ENCODE data around the gene NINJ2. TPM values are rescaled to one million over a fixed set of nuclear protein-coding genes. Genes with fewer than 3 reads are reported as not detected.

Gene NINJ2
- total RNA-seq, 1 donor from 2014 or later = 2.3 TPM

DNA sequence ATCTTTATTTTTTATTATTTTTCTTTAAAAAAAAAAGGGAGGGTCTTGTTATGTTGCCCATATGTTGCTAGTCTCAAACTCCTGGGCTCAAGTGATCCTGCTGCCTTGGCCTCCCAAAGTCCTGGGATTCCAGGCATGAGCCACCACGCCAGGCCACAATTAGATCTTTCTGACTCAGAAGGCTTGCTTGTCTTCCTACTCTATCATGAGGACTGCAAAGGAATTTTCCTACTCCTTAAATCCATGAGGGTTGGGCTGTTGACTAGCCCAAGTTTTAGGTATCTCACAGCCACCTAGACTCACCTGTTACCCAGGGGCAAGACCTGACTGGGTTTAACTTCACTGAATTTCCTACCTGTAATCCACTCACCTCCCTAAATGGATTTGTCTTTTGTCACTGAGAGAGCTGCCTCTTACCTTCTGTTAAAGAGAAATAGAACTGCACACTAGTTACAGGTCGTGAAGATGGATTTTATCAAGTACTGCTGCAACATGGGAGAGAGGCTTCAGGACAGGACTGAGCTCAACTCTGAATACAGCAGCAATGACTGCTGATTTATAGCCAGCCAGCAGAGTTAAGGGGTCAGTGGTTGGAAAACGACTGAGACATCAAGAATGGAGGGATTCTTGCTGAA, 131.2 kb downstream of the NINJ2 start:
- TF ChIP-seq, protein P1, sequence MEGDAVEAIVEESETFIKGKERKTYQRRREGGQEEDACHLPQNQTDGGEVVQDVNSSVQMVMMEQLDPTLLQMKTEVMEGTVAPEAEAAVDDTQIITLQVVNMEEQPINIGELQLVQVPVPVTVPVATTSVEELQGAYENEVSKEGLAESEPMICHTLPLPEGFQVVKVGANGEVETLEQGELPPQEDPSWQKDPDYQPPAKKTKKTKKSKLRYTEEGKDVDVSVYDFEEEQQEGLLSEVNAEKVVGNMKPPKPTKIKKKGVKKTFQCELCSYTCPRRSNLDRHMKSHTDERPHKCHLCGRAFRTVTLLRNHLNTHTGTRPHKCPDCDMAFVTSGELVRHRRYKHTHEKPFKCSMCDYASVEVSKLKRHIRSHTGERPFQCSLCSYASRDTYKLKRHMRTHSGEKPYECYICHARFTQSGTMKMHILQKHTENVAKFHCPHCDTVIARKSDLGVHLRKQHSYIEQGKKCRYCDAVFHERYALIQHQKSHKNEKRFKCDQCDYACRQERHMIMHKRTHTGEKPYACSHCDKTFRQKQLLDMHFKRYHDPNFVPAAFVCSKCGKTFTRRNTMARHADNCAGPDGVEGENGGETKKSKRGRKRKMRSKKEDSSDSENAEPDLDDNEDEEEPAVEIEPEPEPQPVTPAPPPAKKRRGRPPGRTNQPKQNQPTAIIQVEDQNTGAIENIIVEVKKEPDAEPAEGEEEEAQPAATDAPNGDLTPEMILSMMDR (IDR thresholded peaks at IDR 0.05; ENCODE audit: unreplicated experiment) = no peak
- Mint-ChIP-seq H3K27ac (ENCODE audit: unreplicated experiment) (no peak overlapping the region), H3K4me3 (ENCODE audit: unreplicated experiment) (peak overlapping the region; percentile 79), H3K4me1 (ENCODE audit: unreplicated experiment) (peaks cover 4% of the 10 kb centered on the region), H3K36me3 (ENCODE audit: low read depth, unreplicated experiment) (peaks cover 11% of the 10 kb centered on the region), H3K9me3 (ENCODE audit: unreplicated experiment) (no peaks in the 10 kb centered on the region), H3K27me3 (ENCODE audit: unreplicated experiment) (peaks cover 13% of the 10 kb centered on the region)
- DNase-seq (ENCODE audit: low spot score) = no peak

DNA sequence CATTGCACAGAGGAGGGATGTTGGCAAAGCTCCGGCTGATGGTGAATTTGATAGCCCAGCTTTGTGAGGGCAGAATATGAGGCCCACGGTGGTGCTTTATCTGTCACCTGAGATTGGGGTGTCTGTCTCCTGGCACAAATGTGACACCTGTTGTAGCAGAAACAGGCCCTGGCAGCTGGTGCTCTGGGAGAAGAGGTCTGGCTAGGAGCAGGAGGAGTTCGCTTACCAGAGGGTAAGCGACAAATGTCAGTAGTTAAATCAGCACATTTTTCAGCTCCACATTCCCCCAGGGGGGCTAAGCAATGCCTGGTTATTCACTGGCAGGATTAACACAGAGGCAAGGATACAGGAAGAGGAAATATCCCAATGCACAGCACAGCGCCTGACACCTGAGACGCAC, 132.4 kb downstream of the NINJ2 start:
- TF ChIP-seq, protein P1 (IDR thresholded peaks at IDR 0.05; ENCODE audit: unreplicated experiment) = no peak
- peak overlapping the region; percentile 18 for H3K27ac Mint-ChIP-seq (ENCODE audit: unreplicated experiment)
- peak overlapping the region; percentile 6 for H3K4me3 Mint-ChIP-seq (ENCODE audit: unreplicated experiment)
- H3K4me1 Mint-ChIP-seq (ENCODE audit: unreplicated experiment) = peaks cover 13% of the 10 kb centered on the region
- no peaks in the 10 kb centered on the region for H3K9me3 Mint-ChIP-seq (ENCODE audit: unreplicated experiment)
- no peak for DNase-seq (ENCODE audit: low spot score)
- H3K36me3 Mint-ChIP-seq (ENCODE audit: low read depth, unreplicated experiment) = peaks cover 11% of the 10 kb centered on the region
- H3K27me3 Mint-ChIP-seq (ENCODE audit: unreplicated experiment) = peaks cover 17% of the 10 kb centered on the region

DNA sequence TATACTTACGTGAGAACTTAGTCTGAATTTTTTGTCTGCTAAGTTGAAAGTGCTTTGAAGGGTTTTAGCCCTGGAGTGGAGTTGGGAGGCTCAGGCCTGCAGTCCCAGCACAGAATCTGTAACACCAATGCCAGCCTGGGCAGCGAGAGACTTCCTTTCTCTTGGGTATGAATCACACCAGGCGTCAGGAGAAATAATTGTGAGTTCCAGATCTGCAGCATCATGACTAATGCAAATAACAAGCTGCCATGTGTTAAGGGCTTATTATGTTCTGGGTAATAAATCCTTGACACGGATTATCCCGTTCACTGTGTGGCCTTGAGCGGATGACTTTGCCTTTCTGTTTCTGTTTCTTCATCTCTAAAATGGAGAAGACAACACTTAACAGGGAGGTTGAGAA, 132.9 kb downstream of the NINJ2 start:
- H3K36me3 Mint-ChIP-seq (ENCODE audit: low read depth, unreplicated experiment) = peaks cover 11% of the 10 kb centered on the region
- TF ChIP-seq, protein P1 (IDR thresholded peaks at IDR 0.05; ENCODE audit: unreplicated experiment) = no peak
- peak overlapping the region; percentile 6 for H3K4me3 Mint-ChIP-seq (ENCODE audit: unreplicated experiment)
- H3K9me3 Mint-ChIP-seq (ENCODE audit: unreplicated experiment) = no peaks in the 10 kb centered on the region
- no peak for DNase-seq (ENCODE audit: low spot score)
- H3K27me3 Mint-ChIP-seq (ENCODE audit: unreplicated experiment) = peaks cover 17% of the 10 kb centered on the region
- H3K4me1 Mint-ChIP-seq (ENCODE audit: unreplicated experiment) = peaks cover 13% of the 10 kb centered on the region
- H3K27ac Mint-ChIP-seq (ENCODE audit: unreplicated experiment) = peak overlapping the region; percentile 48

DNA sequence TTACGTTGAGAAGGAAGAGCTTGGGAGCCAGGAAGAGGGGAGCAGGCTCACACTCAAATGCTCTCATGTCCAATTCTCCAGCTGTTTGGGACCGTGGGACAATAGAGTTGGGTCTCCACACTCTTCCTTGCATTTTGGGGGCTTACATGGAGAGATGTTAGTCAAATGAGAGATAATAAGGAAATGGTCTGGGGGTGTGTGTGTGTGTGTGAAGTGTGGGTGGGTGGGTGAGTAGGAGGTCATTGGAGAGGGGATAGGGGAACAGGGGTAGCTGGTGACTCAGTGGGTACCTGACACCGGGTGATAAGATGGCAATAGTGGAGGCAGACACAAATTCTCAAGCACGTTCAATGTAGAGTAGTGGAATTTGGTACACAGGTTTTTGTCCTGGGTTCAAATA, 135.5 kb downstream of the NINJ2 start:
- Mint-ChIP-seq H3K4me3 (ENCODE audit: unreplicated experiment) (no peak overlapping the region), H3K27me3 (ENCODE audit: unreplicated experiment) (peaks cover 13% of the 10 kb centered on the region), H3K27ac (ENCODE audit: unreplicated experiment) (no peak overlapping the region), H3K4me1 (ENCODE audit: unreplicated experiment) (peaks cover 10% of the 10 kb centered on the region), H3K36me3 (ENCODE audit: low read depth, unreplicated experiment) (peaks cover 11% of the 10 kb centered on the region), H3K9me3 (ENCODE audit: unreplicated experiment) (no peaks in the 10 kb centered on the region)
- TF ChIP-seq, protein P1 (IDR thresholded peaks at IDR 0.05; ENCODE audit: unreplicated experiment) = no peak
- no peak for DNase-seq (ENCODE audit: low spot score)

DNA sequence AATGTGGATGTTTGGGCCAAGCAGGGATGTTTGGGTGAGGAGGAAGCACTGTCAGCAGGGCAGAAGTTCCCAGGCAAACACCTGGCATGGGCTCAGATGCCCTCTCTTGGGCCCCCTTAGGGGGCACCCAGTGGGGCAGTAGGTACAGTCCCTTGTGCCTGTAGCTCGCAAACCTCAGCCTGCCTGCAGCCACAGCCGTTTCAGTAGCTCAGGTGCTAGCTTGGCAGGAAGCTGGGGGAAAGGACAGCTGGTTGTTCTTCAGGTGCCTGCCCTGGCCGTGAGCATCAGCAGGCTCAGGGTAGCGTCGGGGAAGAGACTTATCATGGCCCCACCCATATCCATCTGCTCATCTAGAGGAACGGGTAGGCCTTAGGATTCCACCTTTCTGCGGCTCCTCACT, 136.0 kb downstream of the NINJ2 start:
- H3K9me3 Mint-ChIP-seq (ENCODE audit: unreplicated experiment) = no peaks in the 10 kb centered on the region
- H3K36me3 Mint-ChIP-seq (ENCODE audit: low read depth, unreplicated experiment) = peaks cover 6% of the 10 kb centered on the region
- H3K4me1 Mint-ChIP-seq (ENCODE audit: unreplicated experiment) = peaks cover 9% of the 10 kb centered on the region
- TF ChIP-seq, protein P1 (IDR thresholded peaks at IDR 0.05; ENCODE audit: unreplicated experiment) = no peak
- H3K27ac Mint-ChIP-seq (ENCODE audit: unreplicated experiment) = no peak overlapping the region
- no peak for DNase-seq (ENCODE audit: low spot score)
- no peak overlapping the region for H3K4me3 Mint-ChIP-seq (ENCODE audit: unreplicated experiment)
- peaks cover 13% of the 10 kb centered on the region for H3K27me3 Mint-ChIP-seq (ENCODE audit: unreplicated experiment)
